Spleen (tissue), 11 donors: ENCODE data around the gene FBLL1. TPM values are rescaled to one million over a fixed set of nuclear protein-coding genes. Genes with fewer than 3 reads are reported as not detected.
"Not testable (repeated sequence)": the region's sequence is repeated elsewhere in the genome, so short reads cannot be mapped to it uniquely, and the experiment has no call there.

Experiments
- DNase-seq: peaks from one replicate; pipeline ENCODE4 v3.0.0-alpha.2; 2020
- H3K27ac ChIP-seq, 8 donors: fragments of 200-600 bp; sonication (generic) in 7 of 8; 1 replicate in 4 of 8; 2 replicates in 4 of 8; pipeline versions ENCODE4 v1.5.0 to v1.8.0; 2016 to 2021; ENCODE audit warnings: inconsistent platforms in 4 of 8, mild to moderate bottlenecking in 4 of 8, moderate library complexity in 1 of 8
- H3K27me3 ChIP-seq, 7 donors: fragments of 200-600 bp; sonication (generic) in 6 of 7; replicated peaks in 1 of 7; 1 replicate in 4 of 7; 2 replicates in 3 of 7; pipeline versions ENCODE4 v1.5.0 to v1.8.0; 2016 to 2021; ENCODE audit warnings: inconsistent platforms in 3 of 7, mild to moderate bottlenecking in 1 of 7
- H3K36me3 ChIP-seq, 6 donors: fragments of 200-600 bp; sonication (generic) in 5 of 6; 1 replicate in 4 of 6; 2 replicates in 2 of 6; pipeline versions ENCODE4 v1.5.0 to v1.8.0; 2016 to 2021; ENCODE audit warnings: inconsistent platforms in 2 of 6
- H3K4me1 ChIP-seq, 6 donors: fragments of 200-600 bp; sonication (generic) in 5 of 6; 1 replicate in 3 of 6; 2 replicates in 3 of 6; pipeline versions ENCODE4 v1.5.0 to v1.8.0; 2016 to 2021; ENCODE audit warnings: inconsistent platforms in 3 of 6
- H3K4me3 ChIP-seq, 8 donors: fragments of 200-600 bp; sonication (generic) in 7 of 8; 1 replicate in 4 of 8; 2 replicates in 4 of 8; pipeline versions ENCODE4 v1.5.0 to v1.8.0; 2016 to 2021; ENCODE audit warnings: inconsistent platforms in 4 of 8, mild to moderate bottlenecking in 4 of 8, moderate library complexity in 2 of 8
- H3K9me3 ChIP-seq, 8 donors: fragments of 200-600 bp; sonication (generic) in 7 of 8; 1 replicate in 4 of 8; 2 replicates in 4 of 8; pipeline versions ENCODE4 v1.5.0 to v1.8.0; 2016 to 2021; ENCODE audit warnings: inconsistent platforms in 4 of 8
- CTCF ChIP-seq, 11 experiments: fragments of 200-600 bp in 7 of 11; fragments of 450-650 bp in 4 of 11; sonication (generic) in 4 of 11; IDR thresholded peaks in 8 of 11; conservative IDR thresholded peaks in 3 of 11; 1 replicate in 7 of 11; 2 replicates in 4 of 11; pipeline versions ENCODE4 v1.4.0 to v1.8.0; 2016 to 2021; ENCODE audit warnings: antibody characterized with exemption in 11 of 11, inconsistent platforms in 4 of 11, mild to moderate bottlenecking in 1 of 11
- POLR2A ChIP-seq, 3 donors: fragments of 450-650 bp; IDR thresholded peaks; one replicate each; pipeline ENCODE4 v1.5.1; 2017; ENCODE audit warnings: antibody characterized with exemption in 3 of 3, mild to moderate bottlenecking in 1 of 3
- POLR2AphosphoS5 ChIP-seq, 3 donors: sonication (generic); formaldehyde crosslinking; IDR thresholded peaks; one replicate each; pipeline ENCODE4 v1.5.1; 2017; ENCODE audit warnings: antibody characterized with exemption in 3 of 3
- WGBS, 5 donors: extraction: QIAGEN DNeasy Blood & Tissue Kit in 3 of 5; methylation state at CpG; one replicate each; pipeline versions ENCODE4 v1.1.5 to v1.1.7; 2013 to 2018; 5-methylcytosine and 5-hydroxymethylcytosine counted together
- intact Hi-C: fragments of 100-400 bp; cut with DNase I; formaldehyde crosslinking; loops from one replicate; pipeline ENCODE4 v1.15.0; 2023; ENCODE audit warnings: low total_unique reads
- polyA plus RNA-seq, 3 donors: library from polyadenylated mRNA; stranded (reverse); fragments of 200-250 nt; gene quantifications; one replicate each; pipeline ENCODE4 v1.2.1, GENCODE V29; 2013
- total RNA-seq, 7 donors: library from RNA; depleted of rRNA in 3 of 7; stranded (reverse); fragments of >200 nt in 3 of 7; fragmentation: NEBNext Ultra II Directional in 4 of 7; extraction: Animal tissue kit (Norgen Biotek cat#: 25700) in 4 of 7; gene quantifications; one replicate each; pipeline versions ENCODE4 v1.1.0 to v1.2.1, GENCODE V29; 2016 to 2021
- donor health status: healthy with polysubstance abuse.
- donor health status: DM: no; HTN: no; CAD: no; lungs with moderate emphysema.
- donor health status: DM: no; HTN: no; CAD: no.
- donor health status: Bipolar disorder and iron deficiency.
- donor health status: healthy.
- donor health status: DM: no; HTN: no; CAD: no.
- donor health status: DM: yes; HTN: yes; CAD: no.

The FBLL1 gene
- total and polyA plus RNA-seq, 10 donors, result 0.06 to 0.69 (median 0.20) TPM; not detected in 5

- peaks cover 3 to 14% (median 8%) of the 10 kb centered on the region in 6 donors for H3K4me1 ChIP-seq
- no peak for TF ChIP-seq POLR2A (IDR thresholded peaks at IDR 0.05)
- TF ChIP-seq POLR2AphosphoS5 (IDR thresholded peaks at IDR 0.05), result no peak
- no peak for TF ChIP-seq CTCF (IDR thresholded peaks at IDR 0.05 in 8 of 11, conservative IDR thresholded peaks at IDR 0.05 in 3 of 11)
- DNase-seq, result no peak
- WGBS, 5 donors, result 68 to 79% (median 72%) methylated on average over 6 of the region's 6 CpGs
- no peak overlapping the region for H3K4me3 ChIP-seq
- intact Hi-C loops, result no loop called here
- no peaks in the 10 kb centered on the region for H3K36me3 ChIP-seq
- H3K27me3 ChIP-seq, result peaks cover 3 to 61% (median 23%) of the 10 kb centered on the region in 7 donors
- H3K27ac ChIP-seq, result no peak overlapping the region
- H3K9me3 ChIP-seq, result peaks cover 0 to 9% (median 0%) of the 10 kb centered on the region in 8 donors
Observed at GRCh38 chr5:168531987-168532864, 3.1 kb downstream of the FBLL1 start.

- H3K4me1 ChIP-seq, intact Hi-C loops, H3K36me3 ChIP-seq, H3K27ac ChIP-seq, DNase-seq, H3K4me3 ChIP-seq, H3K9me3 ChIP-seq: not testable (repeated sequence)
- 70 to 84% (median 74%) methylated on average over 7 of the region's 7 CpGs for WGBS, 5 donors
- peaks cover 3 to 44% (median 23%) of the 10 kb centered on the region in 7 donors for H3K27me3 ChIP-seq
Observed at GRCh38 chr5:168534351-168534750, 5.2 kb downstream of the FBLL1 start.

GRCh38 chr5:168537176-168537575 lies 8.1 kb downstream of the FBLL1 start:
- no peaks in the 10 kb centered on the region for H3K36me3 ChIP-seq
- no peak overlapping the region for H3K27ac ChIP-seq
- H3K4me3 ChIP-seq, result no peak overlapping the region
- WGBS, 5 donors, result 56 to 82% (median 68%) methylated on average over 2 of the region's 2 CpGs
- intact Hi-C loops, result no loop called here
- no peaks in the 10 kb centered on the region for H3K4me1 ChIP-seq
- peaks cover 0 to 16% (median 0%) of the 10 kb centered on the region in 7 donors for H3K27me3 ChIP-seq
- DNase-seq, result no peak
- no peak for TF ChIP-seq POLR2A (IDR thresholded peaks at IDR 0.05)
- no peak for TF ChIP-seq POLR2AphosphoS5 (IDR thresholded peaks at IDR 0.05)
- no peak for TF ChIP-seq CTCF (IDR thresholded peaks at IDR 0.05 in 8 of 11, conservative IDR thresholded peaks at IDR 0.05 in 3 of 11)
- H3K9me3 ChIP-seq, result peaks cover 0 to 10% (median 0%) of the 10 kb centered on the region in 8 donors

GRCh38 chr5:168549554-168549953 lies 20.4 kb downstream of the FBLL1 start:
- Histone ChIP-seq H3K36me3 (peaks cover 0 to 81% (median 19%) of the 10 kb centered on the region in 6 donors), H3K4me1 (no peaks in the 10 kb centered on the region), H3K27me3 (no peaks in the 10 kb centered on the region), H3K9me3 (peaks cover 0 to under 1% (median 0%) of the 10 kb centered on the region in 8 donors), H3K27ac (no peak overlapping the region), H3K4me3 (no peak overlapping the region)
- intact Hi-C loops, result no loop called here
- no peak for DNase-seq
- 96 to 98% (median 97%) methylated on average over 7 of the region's 7 CpGs for WGBS, 5 donors
- no peak for TF ChIP-seq CTCF (IDR thresholded peaks at IDR 0.05 in 8 of 11, conservative IDR thresholded peaks at IDR 0.05 in 3 of 11)
- TF ChIP-seq POLR2A (IDR thresholded peaks at IDR 0.05), result no peak
- no peak for TF ChIP-seq POLR2AphosphoS5 (IDR thresholded peaks at IDR 0.05)
